Measurements from ENCODE around the gene SEMA3B.

GRCh38 chr3:50326182-50326541, 57.2 kb downstream of the SEMA3B start:
- no peak for TF ChIP-seq CTCF (conservative IDR thresholded peaks at IDR 0.05; ENCODE audit: low read length)
- no peak for TF ChIP-seq EZH2phosphoT487 (IDR thresholded peaks at IDR 0.05; ENCODE audit: borderline replicate concordance)
